Spleen (tissue), 7 donors: ENCODE measurements around the gene RTKN.

Experiments used
- POLR2A ChIP-seq, 3 donors: fragments of 450-650 bp; IDR thresholded peaks; one replicate each; pipeline ENCODE4 v1.5.1; 2017; ENCODE audit warnings: antibody characterized with exemption in 3 of 3, mild to moderate bottlenecking in 1 of 3
- POLR2AphosphoS5 ChIP-seq, 3 donors: sonication (generic); formaldehyde crosslinking; IDR thresholded peaks; one replicate each; pipeline ENCODE4 v1.5.1; 2017; ENCODE audit warnings: antibody characterized with exemption in 3 of 3
- TF ChIP-seq, protein P1 (sequence below), 11 experiments: fragments of 200-600 bp in 7 of 11; fragments of 450-650 bp in 4 of 11; sonication (generic) in 4 of 11; IDR thresholded peaks in 8 of 11; conservative IDR thresholded peaks in 3 of 11; 1 replicate in 7 of 11; 2 replicates in 4 of 11; pipeline versions ENCODE4 v1.4.0 to v1.8.0; 2016 to 2021; ENCODE audit warnings: antibody characterized with exemption in 11 of 11, inconsistent platforms in 4 of 11, mild to moderate bottlenecking in 1 of 11
- donor health status: DM: no; HTN: no; CAD: no; lungs with moderate emphysema.
- donor health status: DM: no; HTN: no; CAD: no.
- donor health status: DM: no; HTN: no; CAD: no.

DNA sequence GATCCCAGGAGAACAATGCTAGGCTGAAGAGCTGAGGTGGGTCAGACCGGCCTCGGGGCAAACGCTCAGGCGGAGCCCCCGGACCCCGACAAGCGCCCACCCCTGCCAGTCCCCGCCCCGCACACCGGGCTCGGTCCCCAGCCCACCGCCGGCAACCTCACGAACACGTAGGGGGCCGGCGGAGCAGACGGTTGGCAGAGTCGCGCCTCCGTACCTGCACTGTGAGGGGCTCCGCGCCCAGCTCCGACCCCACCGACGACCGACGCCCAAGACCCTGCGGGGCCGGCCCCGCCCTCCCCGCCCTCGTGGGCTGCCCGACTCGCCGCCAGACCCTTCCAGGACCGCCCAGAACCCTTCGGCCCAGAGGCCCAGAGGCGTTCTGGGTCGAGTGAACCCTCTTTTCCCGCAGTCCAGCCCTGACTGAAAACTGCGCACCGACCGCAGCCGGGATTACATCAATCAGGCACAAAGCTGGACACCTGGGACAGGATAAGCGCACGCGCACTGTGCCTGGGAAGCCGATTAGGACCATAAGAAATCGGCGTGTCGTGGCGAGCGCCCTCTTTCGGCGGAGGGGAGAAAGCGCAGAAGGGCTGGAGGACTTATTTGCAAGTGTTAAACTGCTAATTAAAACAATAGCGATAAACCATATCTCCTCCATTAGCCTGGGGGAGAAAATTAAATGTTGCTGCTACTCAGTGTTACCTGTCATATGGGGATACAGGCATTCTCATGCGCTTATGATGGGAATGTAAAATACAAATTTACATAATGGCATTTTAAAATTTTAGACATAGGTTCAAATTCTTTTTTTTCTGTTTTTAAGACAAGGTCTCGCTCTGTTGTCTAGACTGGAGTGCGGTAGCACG is 49.9 kb downstream of the RTKN start:
- TF ChIP-seq POLR2AphosphoS5 (IDR thresholded peaks at IDR 0.05) (peak; percentile 76 to 83 (median 79)), POLR2A (IDR thresholded peaks at IDR 0.05) (peak in 2 of 3 donors; percentile 19 to 29)
- TF ChIP-seq, protein P1, sequence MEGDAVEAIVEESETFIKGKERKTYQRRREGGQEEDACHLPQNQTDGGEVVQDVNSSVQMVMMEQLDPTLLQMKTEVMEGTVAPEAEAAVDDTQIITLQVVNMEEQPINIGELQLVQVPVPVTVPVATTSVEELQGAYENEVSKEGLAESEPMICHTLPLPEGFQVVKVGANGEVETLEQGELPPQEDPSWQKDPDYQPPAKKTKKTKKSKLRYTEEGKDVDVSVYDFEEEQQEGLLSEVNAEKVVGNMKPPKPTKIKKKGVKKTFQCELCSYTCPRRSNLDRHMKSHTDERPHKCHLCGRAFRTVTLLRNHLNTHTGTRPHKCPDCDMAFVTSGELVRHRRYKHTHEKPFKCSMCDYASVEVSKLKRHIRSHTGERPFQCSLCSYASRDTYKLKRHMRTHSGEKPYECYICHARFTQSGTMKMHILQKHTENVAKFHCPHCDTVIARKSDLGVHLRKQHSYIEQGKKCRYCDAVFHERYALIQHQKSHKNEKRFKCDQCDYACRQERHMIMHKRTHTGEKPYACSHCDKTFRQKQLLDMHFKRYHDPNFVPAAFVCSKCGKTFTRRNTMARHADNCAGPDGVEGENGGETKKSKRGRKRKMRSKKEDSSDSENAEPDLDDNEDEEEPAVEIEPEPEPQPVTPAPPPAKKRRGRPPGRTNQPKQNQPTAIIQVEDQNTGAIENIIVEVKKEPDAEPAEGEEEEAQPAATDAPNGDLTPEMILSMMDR (IDR thresholded peaks at IDR 0.05 in 8 of 11, conservative IDR thresholded peaks at IDR 0.05 in 3 of 11): peak; percentile 91 to 98 (median 95)
